Stimulated activated CD4-positive, alpha-beta T cell treated with anti-CD3 and anti-CD28 coated beads, Interleukin-15, amount 100 ng/mL, for 24 hours (primary cell): ENCODE measurements around the gene NODAL.

ENCODE experiments used
- DNase-seq: peaks from one replicate; pipeline ENCODE4 v3.0.0-alpha.2; 2020

Gene NODAL

GRCh38 chr10:70432561-70433263, 8.8 kb downstream of the NODAL start:
- no peak for DNase-seq

- no peak for DNase-seq
These were observed 9.4 kb downstream of the NODAL start for GRCh38 chr10:70432101-70432500.

GRCh38 chr10:70430493-70431445, 10.7 kb downstream of the NODAL start:
- DNase-seq: no peak

DNA sequence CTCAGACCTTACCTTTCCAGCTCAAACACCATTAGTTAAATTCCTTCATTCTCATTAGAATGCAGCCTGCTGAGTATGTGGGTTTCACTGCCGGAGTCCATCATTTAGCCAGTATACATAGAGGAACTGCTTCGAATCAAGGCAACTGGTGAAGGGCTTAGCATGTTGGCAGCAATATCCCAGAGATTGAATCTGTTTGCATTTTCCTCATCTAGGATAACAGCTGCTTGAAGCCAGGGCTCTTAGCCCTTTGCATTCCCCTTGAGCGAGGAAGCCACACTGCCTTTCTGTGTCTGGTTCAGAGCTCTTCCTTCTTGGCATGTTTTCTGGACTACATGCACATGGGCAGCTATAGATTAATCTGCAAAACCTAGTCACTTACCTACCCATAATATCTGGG, 14.7 kb downstream of the NODAL start:
- DNase-seq: no peak

DNA sequence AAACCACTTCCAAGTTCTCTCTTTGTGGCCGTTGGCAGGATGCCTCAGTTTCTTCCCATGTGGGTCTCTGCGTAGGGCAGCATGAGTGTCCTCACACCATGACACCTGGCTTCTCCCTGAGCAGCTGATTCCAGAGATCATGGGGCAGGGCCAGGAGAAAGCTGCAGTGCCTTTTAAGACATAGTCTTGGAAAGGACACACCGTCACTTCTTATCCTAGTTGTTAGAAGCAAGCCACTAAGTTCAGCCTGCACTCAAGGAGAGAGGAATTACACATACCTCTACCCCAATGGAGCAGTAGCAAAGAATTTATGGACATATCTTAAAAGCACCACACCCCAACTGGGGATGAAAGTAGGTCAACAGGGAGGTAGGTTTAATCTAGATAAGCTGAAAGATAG, 16.4 kb downstream of the NODAL start:
- DNase-seq: no peak

DNA sequence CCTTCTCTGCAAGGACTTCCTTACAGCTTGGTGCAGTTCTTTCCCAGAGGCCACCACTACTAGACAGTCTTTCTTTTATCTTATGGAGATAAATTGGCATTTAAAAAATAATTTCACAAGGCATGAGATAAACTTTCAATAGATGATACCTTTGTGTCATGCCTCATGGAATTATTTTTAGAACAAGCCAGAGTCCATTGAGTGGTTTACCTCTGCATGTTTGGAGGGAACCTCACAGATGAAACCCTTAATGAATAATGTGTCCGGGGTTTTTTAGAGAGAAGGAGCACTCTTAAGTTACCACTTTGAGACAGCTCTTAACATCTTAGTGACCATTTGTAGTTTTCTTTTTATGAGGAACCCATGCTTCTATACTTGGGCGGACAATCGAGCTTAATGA, 17.2 kb downstream of the NODAL start:
- no peak for DNase-seq

GRCh38 chr10:70418713-70419112, 22.8 kb downstream of the NODAL start:
- DNase-seq: no peak

GRCh38 chr10:70418229-70418628, 23.3 kb downstream of the NODAL start:
- peak; percentile 16 for DNase-seq

DNA sequence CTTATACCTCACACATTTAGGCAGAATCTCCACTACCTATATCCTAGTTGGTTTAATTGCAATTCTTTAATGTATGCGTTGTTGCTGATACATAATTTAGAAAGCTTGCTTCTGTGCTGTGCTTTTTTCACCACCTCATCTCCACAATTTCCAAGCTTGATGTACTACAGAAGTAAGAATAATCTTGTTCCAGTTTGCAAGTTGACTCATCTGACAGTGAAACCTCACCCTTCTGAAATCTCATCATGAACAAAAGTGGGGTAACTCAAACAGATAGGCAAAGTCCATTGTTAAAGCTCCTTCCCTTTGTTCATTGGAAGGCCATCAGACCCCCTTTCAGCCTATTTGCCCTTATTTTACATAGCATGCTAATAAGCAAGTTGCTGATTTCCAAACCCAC, 23.9 kb downstream of the NODAL start:
- DNase-seq: no peak

DNA sequence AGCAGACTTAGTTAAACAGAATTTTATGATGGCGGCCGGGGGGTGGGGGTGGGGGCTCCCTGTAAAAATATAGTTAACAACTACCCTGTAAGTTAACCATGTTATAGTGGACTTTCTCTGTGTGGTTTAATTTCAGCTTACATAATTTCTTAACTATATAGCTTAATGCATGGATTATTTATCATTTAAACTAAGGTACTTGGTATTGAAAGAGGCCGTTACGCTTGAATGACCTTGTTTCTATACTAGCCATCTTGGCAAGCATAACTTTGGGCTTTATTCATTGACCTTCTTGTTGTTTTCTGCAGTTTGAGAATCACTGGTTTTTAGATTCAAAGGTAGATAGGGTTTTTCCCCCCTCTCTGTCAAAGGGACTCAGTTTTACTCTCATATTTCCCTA, 29.1 kb downstream of the NODAL start:
- DNase-seq: no peak

- DNase-seq: no peak
These were observed 30.9 kb downstream of the NODAL start for GRCh38 chr10:70410608-70411007.

- DNase-seq: no peak
These were observed 31.7 kb downstream of the NODAL start for GRCh38 chr10:70409772-70410171.

DNA sequence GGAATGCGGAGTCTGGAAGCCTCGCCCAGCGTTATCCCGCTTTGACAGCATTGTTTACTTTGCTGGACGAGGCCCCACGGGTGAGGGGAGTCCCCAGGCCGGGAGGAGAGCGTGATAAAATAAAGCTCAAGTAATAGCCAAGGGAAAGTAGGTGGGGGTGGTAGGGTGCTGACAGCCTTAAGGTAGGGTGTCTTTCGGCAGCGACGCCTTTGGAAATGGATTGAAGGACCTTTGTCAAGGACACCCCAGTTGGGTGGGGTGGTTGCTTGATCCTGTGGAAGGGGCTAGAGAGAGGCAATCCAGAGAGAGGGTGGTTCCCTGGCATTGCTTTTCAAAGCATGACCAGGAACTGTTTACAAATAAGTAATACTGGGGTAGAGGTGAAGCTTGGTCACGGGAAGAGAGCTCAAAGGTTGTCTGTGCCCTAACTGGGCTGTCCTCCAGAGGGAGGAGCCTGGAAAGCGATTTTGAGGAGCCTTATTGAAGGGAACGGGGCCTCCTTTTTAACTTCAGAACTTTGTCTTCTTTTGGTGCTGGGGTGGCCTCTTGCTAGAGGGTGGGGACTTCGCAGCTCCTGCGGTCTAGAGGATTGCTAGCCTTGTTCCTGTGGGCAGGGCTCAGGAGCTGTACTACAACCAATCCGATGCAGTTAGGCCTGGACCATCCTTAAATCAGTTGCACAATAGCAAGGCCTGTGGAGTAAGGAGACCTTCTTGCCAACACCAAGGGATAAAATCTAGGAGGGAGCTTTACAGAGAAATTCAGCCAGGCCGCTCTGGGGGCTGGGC, 36.2 kb downstream of the NODAL start:
- DNase-seq: peak; percentile 51

DNA sequence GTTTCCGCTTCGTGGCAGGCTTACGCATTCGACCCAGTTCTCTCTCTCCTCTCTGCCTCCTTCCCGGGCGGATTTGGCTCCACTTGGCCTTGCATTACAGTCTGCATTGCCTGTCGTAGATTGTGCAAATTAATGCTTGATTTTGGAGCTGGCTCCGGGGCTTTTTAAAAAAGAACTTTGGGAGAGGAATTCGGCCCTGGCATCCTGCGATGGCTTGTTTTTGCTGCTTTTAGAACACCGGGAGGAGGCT, 36.8 kb downstream of the NODAL start:
- no peak for DNase-seq

DNA sequence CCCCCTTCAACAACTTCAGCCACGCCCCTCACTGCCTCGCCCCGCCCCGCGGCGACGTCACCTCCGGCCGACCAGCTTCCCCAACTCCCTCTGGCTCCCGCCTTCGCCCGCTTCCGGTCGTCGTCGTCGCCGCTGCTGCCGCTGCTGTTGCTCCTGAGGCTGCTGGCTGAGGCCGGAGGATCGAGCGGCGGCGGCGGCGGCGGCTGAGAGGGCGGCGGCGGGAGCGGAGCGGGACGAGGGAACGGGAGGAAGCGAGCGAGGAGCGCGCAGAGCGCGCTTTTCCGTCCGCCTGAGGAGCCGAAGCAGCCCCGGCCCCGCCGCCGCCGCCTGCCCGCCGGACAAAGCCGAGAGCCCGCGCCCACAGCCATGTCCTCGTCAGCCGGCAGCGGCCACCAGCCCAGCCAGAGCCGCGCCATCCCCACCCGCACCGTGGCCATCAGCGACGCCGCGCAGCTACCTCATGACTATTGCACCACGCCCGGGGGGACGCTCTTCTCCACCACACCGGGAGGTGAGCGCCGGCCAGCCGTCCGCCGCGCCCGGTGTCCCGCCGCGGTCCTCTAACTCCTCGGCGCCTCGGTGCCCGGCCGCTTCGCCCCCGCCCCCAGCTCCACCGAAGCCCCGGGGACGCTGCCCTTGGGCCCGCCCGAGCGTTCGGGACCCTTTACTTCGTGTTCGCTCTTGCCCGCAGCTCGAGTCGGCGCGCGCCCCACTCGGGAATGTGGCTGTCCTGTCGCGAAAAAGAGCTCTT, 37.3 kb downstream of the NODAL start, which contains the start of gene EIF4EBP2:
Gene EIF4EBP2, plus strand, starts transcription at position 110 of the 751 bp plus-strand sequence. Its CDS starts 257 bp downstream, at position 367.
- peak; percentile 99 for DNase-seq

DNA sequence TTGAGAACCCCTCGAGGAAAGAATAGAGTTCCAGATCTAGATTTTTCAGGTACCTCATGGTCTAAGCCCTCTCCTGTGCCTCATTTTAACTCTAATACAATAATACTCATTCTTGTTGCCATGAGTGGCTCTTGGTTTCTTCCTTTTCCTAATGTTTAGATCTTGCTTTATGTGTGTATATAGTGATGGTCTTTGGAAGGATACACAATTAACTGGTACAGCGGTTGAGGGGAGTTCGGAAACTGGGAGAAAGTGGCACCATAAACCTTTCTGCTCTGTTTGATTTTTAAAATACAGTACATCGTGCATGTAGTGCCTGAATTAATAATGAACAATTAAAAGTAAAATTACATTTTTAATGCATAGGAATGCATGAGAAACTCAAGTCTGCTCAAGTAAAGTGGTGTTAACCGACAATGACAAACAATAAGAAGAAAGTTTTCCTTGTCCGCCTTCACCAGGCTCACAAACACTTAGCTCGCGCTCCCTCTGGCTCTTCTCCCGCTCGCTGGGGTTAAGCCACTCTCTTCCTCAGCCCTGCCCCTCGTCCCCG, 37.9 kb downstream of the NODAL start:
- no peak for DNase-seq

GRCh38 chr10:70399177-70399576, 42.3 kb downstream of the NODAL start:
- no peak for DNase-seq

DNA sequence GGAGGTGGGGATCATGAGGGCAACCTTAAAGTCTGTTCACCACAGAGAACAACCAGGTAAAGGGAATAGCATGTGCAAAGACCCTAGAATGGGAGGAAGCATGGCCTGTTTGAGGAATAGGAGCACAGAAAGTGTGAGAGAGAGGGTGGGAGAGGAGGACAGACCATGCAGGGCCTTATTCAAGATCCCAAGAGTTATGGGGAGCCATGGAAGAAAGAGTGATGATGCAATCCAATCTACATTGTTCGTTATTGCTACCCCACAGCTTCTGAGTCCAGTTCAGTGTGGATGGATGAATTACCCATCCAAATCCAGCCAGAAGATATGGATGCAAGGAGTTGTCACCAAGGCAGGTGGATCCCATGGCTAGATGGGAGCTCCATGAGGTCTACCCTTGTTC, 45.3 kb downstream of the NODAL start:
- no peak for DNase-seq

GRCh38 chr10:70391654-70392053, 49.8 kb downstream of the NODAL start:
- no peak for DNase-seq
